Measurements from ENCODE around the gene COG5. TPM values are rescaled to one million over a fixed set of nuclear protein-coding genes. Genes with fewer than 3 reads are reported as not detected.

Gene COG5
- total RNA-seq, 1 experiment from 2014 or later = 20.2 TPM

DNA sequence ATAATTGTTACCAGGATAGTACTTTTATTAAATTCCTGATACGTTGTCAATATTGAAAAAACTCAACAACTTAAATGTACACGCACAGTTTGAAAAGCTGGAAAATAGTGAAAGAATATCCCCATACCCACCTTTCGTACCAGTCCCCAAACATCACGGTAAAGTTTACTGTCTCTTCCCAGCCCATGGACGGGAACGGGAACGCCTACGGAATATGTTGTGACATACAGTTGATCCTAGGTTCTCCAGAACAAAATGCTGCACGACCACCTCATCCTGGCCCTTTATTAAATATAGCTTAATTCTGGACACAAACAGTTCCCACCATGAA, 15.8 kb upstream of the COG5 start:
- Histone ChIP-seq H3K14ac (ENCODE audit: insufficient read depth, low read length) (0 out of 2 replicates have a peak overlapping the region, but pooled peaks have one; percentile 94), H3K9me3 (ENCODE audit: control insufficient read depth, low read depth, low read length) (no peaks in the 10 kb centered on the region), H3K18ac (ENCODE audit: insufficient read length, low read depth, low read length) (no peak overlapping the region), H2BK12ac (ENCODE audit: insufficient read length, low read depth, low read length) (no peak overlapping the region), H4K8ac (replicated peaks; ENCODE audit: insufficient read length, low read depth, low read length) (no peak overlapping the region), H2BK120ac (ENCODE audit: low read depth, low read length, poor library complexity, severe bottlenecking) (no peak overlapping the region), H3K27me3 (ENCODE audit: insufficient read depth, low read length) (no peaks in the 10 kb centered on the region), H3K4me2 (ENCODE audit: insufficient read depth, insufficient read length, low read length) (peak overlapping the region; percentile 95), H3K9ac (ENCODE audit: extremely low read depth, insufficient read length, low read length) (peak overlapping the region; percentile 84), H3K79me2 (ENCODE audit: insufficient read depth, low read length) (no peaks in the 10 kb centered on the region), H3T11ph (ENCODE audit: low read length) (no peak overlapping the region), H2BK15ac (ENCODE audit: low read depth, low read length) (no peak overlapping the region), H2BK20ac (ENCODE audit: low read depth, low read length, poor library complexity, severe bottlenecking) (no peak overlapping the region), H2AFZ (ENCODE audit: low read length) (peak overlapping the region; percentile 93), H3K27ac (ENCODE audit: insufficient read length, low read depth, low read length) (no peak overlapping the region), H2AK5ac (ENCODE audit: insufficient read length, low read length) (no peak overlapping the region), H3K23ac (ENCODE audit: insufficient read length, low read depth, low read length) (no peak overlapping the region), H3K23me2 (ENCODE audit: insufficient read length, low read depth, low read length, poor library complexity, severe bottlenecking) (peaks cover 4% of the 10 kb centered on the region), H3K56ac (ENCODE audit: insufficient read length, low read depth, low read length) (no peak overlapping the region), H3K4ac (ENCODE audit: low read depth, low read length) (no peak overlapping the region), H3K79me1 (ENCODE audit: insufficient read depth, low read depth, low read length, poor library complexity, severe bottlenecking) (no peaks in the 10 kb centered on the region), H3K4me1 (ENCODE audit: insufficient read depth, low read length) (no peaks in the 10 kb centered on the region), H4K20me1 (ENCODE audit: control insufficient read depth, insufficient read depth, insufficient read length) (no peaks in the 10 kb centered on the region), H2BK5ac (ENCODE audit: insufficient read length, low read length) (no peak overlapping the region), H4K5ac (ENCODE audit: insufficient read length, low read depth, low read length) (no peak overlapping the region), H4K91ac (ENCODE audit: insufficient read length, low read depth, low read length) (no peak overlapping the region)
- no peak for TF ChIP-seq CTCF (conservative IDR thresholded peaks at IDR 0.05)
- Mint-ChIP-seq H3K4me1 (no peaks in the 10 kb centered on the region), H3K4me3 (peak overlapping the region; percentile 89 to 94), H3K27me3 (ENCODE audit: low read depth) (no peaks in the 10 kb centered on the region), H3K27ac (peak overlapping the region; percentile 94 to 97 (median 95); a peak in 4 of 7 replicates), H3K9me3 (no peaks in the 10 kb centered on the region), H3K36me3 (ENCODE audit: insufficient read depth in 1 of 3, low read depth in 3 of 3) (peaks cover 4 to 13% (median 6%) of the 10 kb centered on the region in 3 experiments; a peak in 5 of 7 replicates)
- WGBS (ENCODE audit: extremely low coverage, insufficient read length, low lambda C conversion rate) = no CpG with 5 or more reads among the region's 9 CpGs
- no peak for DNase-seq

Data from H9 (cell line).